Measurements from ENCODE around the gene MRPL55. TPM values are rescaled to one million over a fixed set of nuclear protein-coding genes. Genes with fewer than 3 reads are reported as not detected.

The MRPL55 gene
- total RNA-seq, 1 experiment from 2014 or later = 63.7 TPM

DNA sequence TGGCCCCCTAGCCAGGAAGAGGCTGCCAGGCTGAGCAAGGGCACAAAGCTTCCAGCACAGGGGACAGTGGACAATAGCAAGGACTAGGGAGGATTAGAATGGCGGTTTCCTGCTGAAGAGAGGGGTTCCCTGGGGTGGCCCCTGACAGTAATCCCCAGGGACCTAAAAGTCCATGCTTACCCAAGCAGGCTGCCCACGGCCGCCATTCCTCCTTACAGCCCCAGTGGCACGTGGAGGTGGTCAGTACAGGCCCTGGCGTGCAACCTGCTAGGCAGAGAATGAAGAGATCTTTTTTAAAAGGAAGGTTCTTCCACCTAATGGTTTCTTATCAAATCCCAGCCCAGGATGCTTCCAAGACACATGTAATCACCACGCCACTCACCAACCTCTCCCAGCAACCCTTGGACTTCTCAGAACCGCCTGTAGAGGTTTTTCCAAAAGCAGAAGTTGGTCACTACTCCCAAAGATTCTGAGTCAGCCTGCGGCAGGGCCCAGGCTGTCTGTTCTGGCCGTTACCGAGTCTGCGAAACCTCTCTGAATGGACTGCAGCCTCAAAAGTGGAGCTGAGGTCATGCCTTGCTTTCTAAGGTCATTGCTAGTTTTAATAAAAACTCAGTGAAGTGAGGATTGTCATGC is 926 bp downstream of the MRPL55 start:
- DNase-seq = no peak
- ChIA-PET CTCF (no interaction called here), POLR2A (no interaction called here)
- Histone ChIP-seq H3K4me3 (ENCODE audit: low read depth, low read length) (peak overlapping the region; percentile 94), H3K9me3 (no peaks in the 10 kb centered on the region), H3K36me3 (ENCODE audit: control insufficient read depth, insufficient read depth, low read length) (no peaks in the 10 kb centered on the region), H3K4me1 (peaks cover 22% of the 10 kb centered on the region), H3K27me3 (replicated peaks; ENCODE audit: control insufficient read depth, insufficient read depth, low read length) (no peaks in the 10 kb centered on the region)
- Mint-ChIP-seq H3K4me3 (ENCODE audit: unreplicated experiment) (peak overlapping the region; percentile 99), H3K9me3 (ENCODE audit: unreplicated experiment) (no peaks in the 10 kb centered on the region), H3K27ac (ENCODE audit: unreplicated experiment) (peak overlapping the region; percentile 100), H3K4me1 (ENCODE audit: low read depth, unreplicated experiment) (peaks cover 15% of the 10 kb centered on the region), H3K27me3 (ENCODE audit: insufficient read depth, unreplicated experiment) (no peaks in the 10 kb centered on the region), H3K36me3 (ENCODE audit: insufficient read depth, unreplicated experiment) (peaks cover 37% of the 10 kb centered on the region)
- BruUV-seq (replicated peaks) = no TSS peak
- no peak for TF ChIP-seq CTCF (IDR thresholded peaks at IDR 0.05; ENCODE audit: insufficient read depth in 1 of 2, low read depth in 1 of 2, low read length in 1 of 2, severe bottlenecking in 1 of 2, unreplicated experiment in 1 of 2)
- intact Hi-C loops (cut with micrococcal nuclease; ENCODE audit: unreplicated experiment) = loop anchor here (2.0 to 10.0 kb wide), 2 partner anchors 25 to 623 kb away; partner anchors contain the start of gene ARF1

DNA sequence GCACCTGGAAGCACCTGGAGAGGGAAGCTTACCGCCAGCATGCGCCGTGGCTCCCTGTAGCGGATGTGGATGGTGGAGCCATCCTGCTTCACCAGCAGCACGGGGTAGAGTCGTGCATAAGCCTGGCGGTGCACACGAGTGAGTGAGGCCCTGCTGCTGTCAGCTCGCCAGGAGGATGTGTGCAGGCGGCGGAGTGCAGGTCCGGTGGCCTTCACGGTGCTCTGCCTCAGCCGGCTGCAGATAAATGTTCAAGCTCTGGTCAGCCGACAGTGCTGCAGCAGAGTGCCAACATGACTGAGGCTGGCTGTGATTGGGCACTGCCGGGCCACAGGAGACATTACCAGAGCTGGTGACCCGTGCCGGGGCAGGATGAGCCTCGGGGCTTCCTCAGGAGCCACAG is 1.5 kb downstream of the MRPL55 start:
- Mint-ChIP-seq H3K9me3 (ENCODE audit: unreplicated experiment) (no peaks in the 10 kb centered on the region), H3K27me3 (ENCODE audit: insufficient read depth, unreplicated experiment) (no peaks in the 10 kb centered on the region), H3K4me3 (ENCODE audit: unreplicated experiment) (peak overlapping the region; percentile 99), H3K36me3 (ENCODE audit: insufficient read depth, unreplicated experiment) (peaks cover 41% of the 10 kb centered on the region), H3K4me1 (ENCODE audit: low read depth, unreplicated experiment) (peaks cover 15% of the 10 kb centered on the region), H3K27ac (ENCODE audit: unreplicated experiment) (no peak overlapping the region)
- Histone ChIP-seq H3K9me3 (no peaks in the 10 kb centered on the region), H3K4me1 (peaks cover 22% of the 10 kb centered on the region), H3K36me3 (ENCODE audit: control insufficient read depth, insufficient read depth, low read length) (no peaks in the 10 kb centered on the region), H3K4me3 (ENCODE audit: low read depth, low read length) (no peak overlapping the region), H3K27me3 (replicated peaks; ENCODE audit: control insufficient read depth, insufficient read depth, low read length) (no peaks in the 10 kb centered on the region)
- BruUV-seq (replicated peaks) = no TSS peak
- no peak for DNase-seq
- POLR2A ChIA-PET = no interaction called here
- TF ChIP-seq CTCF (IDR thresholded peaks at IDR 0.05; ENCODE audit: insufficient read depth in 1 of 2, low read depth in 1 of 2, low read length in 1 of 2, severe bottlenecking in 1 of 2, unreplicated experiment in 1 of 2) = no peak
- CTCF ChIA-PET = no interaction called here
- intact Hi-C loops (cut with micrococcal nuclease; ENCODE audit: unreplicated experiment) = loop anchor here (2.0 to 10.0 kb wide), 2 partner anchors 25 to 623 kb away; partner anchors contain the start of gene ARF1

DNA sequence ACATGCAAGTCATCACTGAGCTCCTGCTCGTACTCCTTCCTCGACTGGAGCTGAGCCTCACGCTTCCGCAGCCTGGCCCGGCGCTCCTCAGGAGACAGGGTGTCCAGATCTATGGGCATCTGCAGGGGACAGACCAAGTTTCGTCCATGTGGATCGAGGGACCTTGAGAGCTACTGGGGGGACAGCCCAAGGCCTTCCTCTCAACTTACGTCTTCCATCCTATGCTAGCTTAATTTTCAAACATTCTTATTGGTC is 2.4 kb downstream of the MRPL55 start:
- POLR2A ChIA-PET = interaction anchor here (0.8 to 0.9 kb wide), 2 partner anchors 15 to 24 kb away, joined by 3 read pairs; partner anchors contain the start of gene ARF1
- H3K4me1 Mint-ChIP-seq (ENCODE audit: low read depth, unreplicated experiment) = peaks cover 15% of the 10 kb centered on the region
- no peak overlapping the region for H3K27ac Mint-ChIP-seq (ENCODE audit: unreplicated experiment)
- Histone ChIP-seq H3K4me3 (ENCODE audit: low read depth, low read length) (no peak overlapping the region), H3K36me3 (ENCODE audit: control insufficient read depth, insufficient read depth, low read length) (no peaks in the 10 kb centered on the region), H3K27me3 (replicated peaks; ENCODE audit: control insufficient read depth, insufficient read depth, low read length) (no peaks in the 10 kb centered on the region), H3K4me1 (peaks cover 22% of the 10 kb centered on the region), H3K9me3 (no peaks in the 10 kb centered on the region)
- no peaks in the 10 kb centered on the region for H3K9me3 Mint-ChIP-seq (ENCODE audit: unreplicated experiment)
- H3K4me3 Mint-ChIP-seq (ENCODE audit: unreplicated experiment) = no peak overlapping the region
- H3K27me3 Mint-ChIP-seq (ENCODE audit: insufficient read depth, unreplicated experiment) = no peaks in the 10 kb centered on the region
- H3K36me3 Mint-ChIP-seq (ENCODE audit: insufficient read depth, unreplicated experiment) = peaks cover 43% of the 10 kb centered on the region
- no peak for TF ChIP-seq CTCF (IDR thresholded peaks at IDR 0.05; ENCODE audit: insufficient read depth in 1 of 2, low read depth in 1 of 2, low read length in 1 of 2, severe bottlenecking in 1 of 2, unreplicated experiment in 1 of 2)
- intact Hi-C loops (cut with micrococcal nuclease; ENCODE audit: unreplicated experiment) = loop anchor here (10.0 kb wide), 1 partner anchor 622 kb away; no protein-coding TSS in a partner anchor
- BruUV-seq (replicated peaks) = no TSS peak
- CTCF ChIA-PET = interaction anchor here (0.6 kb wide), 1 partner anchor 318 kb away, joined by 3 read pairs; no protein-coding TSS in a partner anchor
- DNase-seq = no peak

All from Caco-2 (cell line).